Suprapubic skin (tissue), 4 donors: ENCODE results near the gene RNF138. TPM values are rescaled to one million over a fixed set of nuclear protein-coding genes. Genes with fewer than 3 reads are reported as not detected.

Source experiments
- DNase-seq, 2 donors: peaks; one replicate each; pipeline ENCODE4 v3.0.0-alpha.2; 2019; ENCODE audit warnings: low spot score in 2 of 2
- H3K27ac ChIP-seq: fragments of 200-600 bp; sonication (generic); one replicate; pipeline ENCODE4 v1.5.1; 2019
- H3K27me3 ChIP-seq: fragments of 200-600 bp; sonication (generic); one replicate; pipeline ENCODE4 v1.5.1; 2019
- H3K36me3 ChIP-seq: fragments of 200-600 bp; sonication (generic); one replicate; pipeline ENCODE4 v1.5.1; 2019
- H3K4me1 ChIP-seq: fragments of 200-600 bp; sonication (generic); one replicate; pipeline ENCODE4 v1.5.1; 2019
- H3K4me3 ChIP-seq: fragments of 200-600 bp; sonication (generic); one replicate; pipeline ENCODE4 v1.5.1; 2019; ENCODE audit warnings: mild to moderate bottlenecking
- H3K9me3 ChIP-seq: fragments of 200-600 bp; sonication (generic); one replicate; pipeline ENCODE4 v1.5.1; 2019
- EP300 ChIP-seq: sonication (generic); formaldehyde crosslinking; IDR thresholded peaks from one replicate; pipeline ENCODE4 v1.6.1; 2017; ENCODE audit warnings: antibody characterized with exemption
- POLR2A ChIP-seq, 2 donors: fragments of 450-650 bp; IDR thresholded peaks; one replicate each; pipeline ENCODE4 v1.6.1; 2017; ENCODE audit warnings: antibody characterized with exemption in 2 of 2, mild to moderate bottlenecking in 2 of 2, moderate library complexity in 2 of 2
- POLR2AphosphoS5 ChIP-seq, 3 donors: sonication (generic); formaldehyde crosslinking; IDR thresholded peaks; one replicate each; pipeline ENCODE4 v1.6.1; 2017; ENCODE audit warnings: antibody characterized with exemption in 3 of 3
- WGBS: methylation state at CpG from one replicate; pipeline ENCODE4 v1.1.5; 2018; 5-methylcytosine and 5-hydroxymethylcytosine counted together
- total RNA-seq, 4 donors: library from RNA; depleted of rRNA; stranded (reverse); fragments of >200 nt; gene quantifications; one replicate each; pipeline ENCODE4 v1.1.0, GENCODE V29; 2016
- TF ChIP-seq, protein P1 (sequence below), 2 donors: fragments of 200-600 bp in 1 of 2; fragments of 450-650 bp in 1 of 2; sonication (generic) in 1 of 2; IDR thresholded peaks; one replicate each; pipeline ENCODE4 v1.5.1; 2016 to 2019; ENCODE audit warnings: antibody characterized with exemption in 2 of 2, mild to moderate bottlenecking in 1 of 2, moderate library complexity in 1 of 2

Gene RNF138
- total RNA-seq, 4 donors from 2014 or later = 14.4 to 28.6 (median 19.5) TPM

DNA sequence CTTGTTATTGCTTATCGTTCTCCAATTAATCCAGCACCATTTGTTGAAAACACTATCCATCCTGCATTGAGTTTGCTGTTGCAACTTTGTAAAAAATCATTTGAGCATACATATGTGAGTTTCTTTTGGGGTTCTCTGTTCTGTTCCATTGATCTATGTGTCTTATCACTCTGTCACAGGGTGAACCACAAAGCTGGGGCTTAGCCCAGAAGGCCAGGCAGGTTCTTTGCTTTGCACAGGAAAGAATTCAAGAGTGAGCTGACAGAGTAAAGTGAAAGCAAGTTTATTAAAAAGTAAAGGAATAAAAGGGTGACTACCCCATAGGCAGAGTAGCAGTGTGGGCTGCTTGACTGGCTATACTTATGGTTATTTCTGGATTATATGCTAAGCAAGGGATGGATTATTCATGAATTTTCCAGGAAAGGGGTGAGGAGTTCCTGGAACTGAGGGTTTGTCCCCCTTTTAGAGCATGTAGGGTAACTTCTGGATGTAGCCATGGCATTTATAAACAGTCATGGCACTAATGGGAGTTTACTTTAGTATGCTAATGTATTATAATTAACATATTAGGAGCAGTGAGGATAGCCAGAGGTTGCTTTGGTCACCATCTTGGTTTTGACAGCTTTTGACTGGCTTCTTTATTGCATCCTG lies 46.8 kb downstream of the RNF138 start:
- Histone ChIP-seq H3K36me3 (peaks cover 4% of the 10 kb centered on the region), H3K9me3 (no peaks in the 10 kb centered on the region), H3K4me3 (no peak overlapping the region), H3K27ac (no peak overlapping the region), H3K4me1 (no peaks in the 10 kb centered on the region), H3K27me3 (no peaks in the 10 kb centered on the region)
- DNase-seq = no peak
- TF ChIP-seq POLR2AphosphoS5 (IDR thresholded peaks at IDR 0.05) = no peak
- TF ChIP-seq, protein P1, sequence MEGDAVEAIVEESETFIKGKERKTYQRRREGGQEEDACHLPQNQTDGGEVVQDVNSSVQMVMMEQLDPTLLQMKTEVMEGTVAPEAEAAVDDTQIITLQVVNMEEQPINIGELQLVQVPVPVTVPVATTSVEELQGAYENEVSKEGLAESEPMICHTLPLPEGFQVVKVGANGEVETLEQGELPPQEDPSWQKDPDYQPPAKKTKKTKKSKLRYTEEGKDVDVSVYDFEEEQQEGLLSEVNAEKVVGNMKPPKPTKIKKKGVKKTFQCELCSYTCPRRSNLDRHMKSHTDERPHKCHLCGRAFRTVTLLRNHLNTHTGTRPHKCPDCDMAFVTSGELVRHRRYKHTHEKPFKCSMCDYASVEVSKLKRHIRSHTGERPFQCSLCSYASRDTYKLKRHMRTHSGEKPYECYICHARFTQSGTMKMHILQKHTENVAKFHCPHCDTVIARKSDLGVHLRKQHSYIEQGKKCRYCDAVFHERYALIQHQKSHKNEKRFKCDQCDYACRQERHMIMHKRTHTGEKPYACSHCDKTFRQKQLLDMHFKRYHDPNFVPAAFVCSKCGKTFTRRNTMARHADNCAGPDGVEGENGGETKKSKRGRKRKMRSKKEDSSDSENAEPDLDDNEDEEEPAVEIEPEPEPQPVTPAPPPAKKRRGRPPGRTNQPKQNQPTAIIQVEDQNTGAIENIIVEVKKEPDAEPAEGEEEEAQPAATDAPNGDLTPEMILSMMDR (IDR thresholded peaks at IDR 0.05) = no peak
- TF ChIP-seq POLR2A (IDR thresholded peaks at IDR 0.05) = no peak
- TF ChIP-seq EP300 = no peak
- 87% methylated on average over 1 of the region's 1 CpG for WGBS

GRCh38 chr18:32139835-32140283 lies 48.2 kb downstream of the RNF138 start:
- Histone ChIP-seq H3K9me3 (no peaks in the 10 kb centered on the region), H3K27me3 (no peaks in the 10 kb centered on the region), H3K4me1 (no peaks in the 10 kb centered on the region), H3K36me3 (no peaks in the 10 kb centered on the region), H3K4me3 (no peak overlapping the region), H3K27ac (no peak overlapping the region)
- WGBS = 95% methylated on average over 4 of the region's 24 CpGs
- no peak for DNase-seq
- no peak for TF ChIP-seq POLR2AphosphoS5 (IDR thresholded peaks at IDR 0.05)
- no peak for TF ChIP-seq POLR2A (IDR thresholded peaks at IDR 0.05)
- no peak for TF ChIP-seq EP300
- TF ChIP-seq, protein P1 (IDR thresholded peaks at IDR 0.05) = no peak

DNA sequence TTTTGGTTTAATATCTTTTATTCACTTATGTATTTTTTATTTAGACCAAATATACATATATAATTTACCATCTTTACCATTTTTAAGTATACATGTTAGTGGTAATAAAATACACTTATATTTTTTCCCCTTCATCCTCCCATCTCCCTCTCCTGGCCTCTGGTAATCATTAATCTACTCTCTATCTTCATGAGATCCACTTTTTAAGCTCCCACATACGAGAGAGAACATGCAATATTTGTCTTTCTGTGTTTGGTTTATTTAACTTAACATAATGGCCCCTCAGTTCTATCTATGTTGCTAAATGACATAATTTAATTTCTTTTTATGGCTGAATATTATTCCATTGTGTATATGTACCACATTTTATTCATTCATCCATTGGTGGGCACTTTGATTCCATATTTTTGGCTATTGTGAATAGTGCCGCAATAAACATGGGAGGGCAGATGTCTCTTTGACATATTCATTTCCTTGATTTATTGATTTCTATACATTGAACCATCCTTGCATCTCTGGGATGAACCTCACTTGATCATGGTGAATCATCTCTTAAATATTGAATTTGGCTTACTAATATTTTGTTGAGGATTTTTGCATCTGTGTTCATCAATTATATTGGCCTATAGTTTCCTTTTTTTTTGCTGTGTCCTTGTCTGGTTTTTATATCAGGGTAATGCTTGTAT lies 56.7 kb downstream of the RNF138 start:
- Histone ChIP-seq H3K9me3 (no peaks in the 10 kb centered on the region), H3K27ac (no peak overlapping the region), H3K4me1 (no peaks in the 10 kb centered on the region), H3K36me3 (no peaks in the 10 kb centered on the region), H3K27me3 (no peaks in the 10 kb centered on the region), H3K4me3 (no peak overlapping the region)
- TF ChIP-seq EP300 = no peak
- no peak for TF ChIP-seq POLR2A (IDR thresholded peaks at IDR 0.05)
- TF ChIP-seq, protein P1 (IDR thresholded peaks at IDR 0.05) = no peak
- TF ChIP-seq POLR2AphosphoS5 (IDR thresholded peaks at IDR 0.05) = no peak
- no peak for DNase-seq
- 45% methylated on average over 2 of the region's 2 CpGs for WGBS

GRCh38 chr18:32152705-32153448 lies 61.2 kb downstream of the RNF138 start:
- 86% methylated on average over 5 of the region's 5 CpGs for WGBS
- Histone ChIP-seq H3K4me1 (peaks cover 2% of the 10 kb centered on the region), H3K27ac (no peak overlapping the region), H3K36me3 (no peaks in the 10 kb centered on the region), H3K9me3 (no peaks in the 10 kb centered on the region), H3K27me3 (no peaks in the 10 kb centered on the region), H3K4me3 (no peak overlapping the region)
- TF ChIP-seq POLR2AphosphoS5 (IDR thresholded peaks at IDR 0.05) = no peak
- no peak for TF ChIP-seq EP300
- TF ChIP-seq POLR2A (IDR thresholded peaks at IDR 0.05) = no peak
- TF ChIP-seq, protein P1 (IDR thresholded peaks at IDR 0.05) = no peak
- no peak for DNase-seq

DNA sequence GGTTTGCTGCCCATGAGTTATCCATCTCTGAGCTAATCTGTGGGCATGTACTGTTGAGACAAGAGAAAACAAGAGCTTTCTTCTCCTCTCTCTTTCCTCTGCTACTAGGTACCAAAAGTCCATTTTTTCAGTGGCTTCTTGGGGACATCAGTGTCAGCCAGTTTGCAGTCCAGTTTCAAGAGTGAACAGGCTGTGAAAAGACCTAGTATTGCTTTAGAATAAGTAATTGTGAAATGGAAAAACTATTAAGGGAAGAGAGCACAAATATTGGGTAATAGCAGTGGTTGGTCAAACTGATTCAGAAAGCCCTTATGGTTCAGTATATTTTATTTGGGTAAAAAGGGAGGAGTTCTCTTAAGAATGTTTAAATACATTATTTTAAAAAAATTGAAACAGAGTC lies 65.2 kb downstream of the RNF138 start:
- H3K36me3 ChIP-seq = no peaks in the 10 kb centered on the region
- DNase-seq = no peak
- TF ChIP-seq POLR2AphosphoS5 (IDR thresholded peaks at IDR 0.05) (no peak), EP300 (no peak), POLR2A (IDR thresholded peaks at IDR 0.05) (no peak)
- TF ChIP-seq, protein P1 (IDR thresholded peaks at IDR 0.05) = no peak
- peaks cover 10% of the 10 kb centered on the region for H3K4me1 ChIP-seq
- H3K9me3 ChIP-seq = no peaks in the 10 kb centered on the region
- no peak overlapping the region for H3K27ac ChIP-seq
- H3K4me3 ChIP-seq = no peak overlapping the region
- H3K27me3 ChIP-seq = no peaks in the 10 kb centered on the region
